Left hindlimb (tissue), 1 donor: ENCODE results near the gene MAML2.

Experiments used
- DNase-seq: peaks from one replicate; pipeline ENCODE4 v3.0.0-alpha.2; 2018

MAML2 gene

DNA sequence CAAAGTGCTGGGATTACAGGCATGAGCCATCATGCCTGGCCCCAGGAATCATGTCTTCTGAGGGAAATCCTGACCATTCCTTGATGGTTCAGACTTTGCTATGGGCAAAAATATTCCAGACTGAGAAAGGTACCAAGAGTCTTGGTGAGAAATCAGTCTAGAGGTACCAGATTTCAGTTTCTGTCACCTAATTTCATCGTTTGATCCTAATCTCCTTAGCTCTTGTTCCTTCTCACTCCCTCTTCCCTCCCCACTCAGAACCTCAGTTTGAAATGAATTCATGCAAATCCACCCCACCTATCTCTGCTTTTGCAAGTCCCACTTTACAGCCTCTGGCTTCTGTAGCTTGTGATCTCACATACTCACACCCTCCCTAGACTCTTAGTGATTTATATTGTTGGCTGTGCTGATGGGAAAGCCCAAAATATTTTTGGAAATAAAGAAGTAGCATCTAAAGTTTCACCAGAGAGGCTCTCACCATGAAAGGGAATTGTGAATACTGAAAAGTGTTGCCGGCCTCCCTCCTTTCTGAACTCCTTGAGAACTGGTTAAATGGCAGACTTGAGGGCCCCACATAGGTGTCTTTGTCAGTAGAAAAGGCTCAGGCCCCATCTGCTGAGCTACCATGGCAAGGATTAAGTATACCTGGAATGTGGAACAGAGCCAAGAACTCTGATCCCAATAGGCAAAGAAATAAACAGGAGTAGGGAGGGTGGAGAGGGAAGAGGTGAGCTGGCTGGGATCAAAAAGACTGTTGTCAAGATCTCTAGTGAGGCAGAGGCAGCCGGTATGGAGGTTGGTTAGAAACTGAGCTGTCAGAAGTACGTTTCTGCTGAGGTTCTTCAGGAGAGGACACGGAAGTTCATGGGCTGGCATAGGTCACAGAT lies 228.6 kb downstream of the MAML2 start:
- DNase-seq: no peak

DNA sequence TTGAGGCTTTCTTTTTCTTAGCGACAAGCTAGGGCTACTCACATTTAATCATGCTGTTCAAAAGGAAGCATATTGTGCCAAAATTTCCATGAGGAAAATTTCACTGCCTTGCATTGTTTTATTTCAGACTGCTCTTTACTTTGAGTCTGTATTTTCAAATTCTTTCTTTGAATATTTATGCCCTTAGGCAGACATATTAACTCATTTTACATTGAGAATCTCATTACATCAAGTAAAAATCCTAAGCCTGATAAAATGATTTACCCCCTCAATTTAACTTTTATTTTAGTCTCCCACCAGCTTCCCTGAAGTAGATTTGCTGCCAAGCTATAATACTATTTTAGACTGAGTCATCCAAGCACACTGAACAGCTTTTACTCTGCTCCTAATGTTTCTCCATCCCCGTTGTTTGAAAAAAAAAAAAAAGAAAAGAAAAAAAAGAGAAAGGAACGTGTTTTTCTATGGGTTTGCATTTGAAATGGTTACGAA lies 229.8 kb downstream of the MAML2 start:
- DNase-seq: no peak

DNA sequence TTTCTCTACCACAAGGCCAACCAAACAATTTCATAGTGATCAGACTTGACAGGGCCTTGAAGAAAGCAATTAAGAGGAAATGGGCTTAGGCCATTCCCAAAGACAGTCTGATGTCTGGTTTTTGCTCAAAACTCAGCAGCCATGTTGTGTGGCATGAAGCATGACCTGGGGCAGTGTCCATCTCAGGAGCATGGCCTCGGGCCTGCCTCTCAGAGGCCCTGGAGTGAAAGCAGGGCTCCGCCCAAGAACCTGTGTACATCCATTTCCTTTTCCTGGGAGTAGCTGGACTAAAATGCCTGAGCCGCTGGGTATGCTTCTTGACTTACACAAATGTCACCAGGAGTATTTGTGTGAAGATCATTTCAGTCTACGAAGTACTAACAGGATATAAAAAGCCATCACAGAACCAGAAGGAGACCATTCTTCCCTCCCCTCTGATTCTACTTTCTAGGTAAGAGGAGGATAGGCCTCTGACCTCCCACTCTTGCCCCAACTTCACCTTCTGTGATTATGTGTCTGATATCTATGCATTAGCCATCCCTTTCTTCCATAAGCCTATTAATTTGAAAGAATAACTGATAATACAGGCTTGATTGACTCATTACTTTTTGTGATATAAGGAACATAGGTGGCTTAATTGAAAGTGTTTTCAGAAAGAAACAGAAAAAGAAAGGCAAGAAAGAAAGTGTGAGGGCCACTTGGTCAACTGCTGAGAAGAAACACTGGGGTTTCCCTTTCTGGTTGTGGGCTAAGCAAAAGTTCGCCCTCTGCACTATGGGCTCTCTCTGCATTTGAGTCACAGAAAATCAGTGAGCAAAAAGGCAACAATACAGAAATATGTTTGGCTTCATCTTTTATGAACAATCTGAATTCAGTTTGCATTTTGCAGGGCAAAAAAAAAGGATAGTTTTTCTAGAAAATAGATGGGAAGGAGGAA lies 230.5 kb downstream of the MAML2 start:
- no peak for DNase-seq

DNA sequence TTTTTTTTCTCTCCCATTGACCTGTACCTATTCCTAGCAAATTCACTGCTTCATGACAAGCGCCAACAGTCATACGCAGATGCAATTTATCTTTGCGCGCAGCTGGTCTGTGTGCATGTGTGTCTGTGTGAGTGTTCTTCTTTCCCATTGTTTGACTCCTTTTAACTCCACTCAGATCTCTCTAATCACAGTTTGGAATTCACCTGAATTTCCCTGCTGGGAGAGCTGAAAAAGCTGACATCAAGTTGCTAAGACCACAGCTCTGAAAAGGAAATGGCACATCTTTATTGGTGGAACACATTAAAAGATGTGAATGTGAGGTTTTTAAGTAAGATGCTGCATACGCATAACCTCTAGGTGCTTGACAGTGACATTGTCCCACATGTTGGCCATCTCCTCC lies 231.7 kb downstream of the MAML2 start:
- no peak for DNase-seq

DNA sequence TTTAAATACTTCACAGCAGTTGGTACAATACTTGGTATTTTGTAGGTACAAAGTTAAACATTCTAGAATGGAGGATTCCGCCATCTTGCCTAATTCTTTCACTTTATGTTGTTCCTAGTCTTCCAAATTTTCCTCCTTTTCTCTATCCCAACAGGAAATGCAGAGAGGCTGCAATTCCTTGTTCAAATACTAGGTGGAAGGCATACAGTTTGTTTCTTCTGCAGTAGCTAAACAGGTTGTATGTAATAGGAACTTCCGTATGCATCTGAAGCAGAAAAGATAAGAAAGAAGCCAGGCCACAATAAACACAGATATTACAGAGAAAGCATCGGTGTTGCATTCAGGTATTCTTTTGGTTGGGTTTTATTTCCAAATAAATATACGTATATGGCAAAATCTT lies 232.7 kb downstream of the MAML2 start:
- no peak for DNase-seq

DNA sequence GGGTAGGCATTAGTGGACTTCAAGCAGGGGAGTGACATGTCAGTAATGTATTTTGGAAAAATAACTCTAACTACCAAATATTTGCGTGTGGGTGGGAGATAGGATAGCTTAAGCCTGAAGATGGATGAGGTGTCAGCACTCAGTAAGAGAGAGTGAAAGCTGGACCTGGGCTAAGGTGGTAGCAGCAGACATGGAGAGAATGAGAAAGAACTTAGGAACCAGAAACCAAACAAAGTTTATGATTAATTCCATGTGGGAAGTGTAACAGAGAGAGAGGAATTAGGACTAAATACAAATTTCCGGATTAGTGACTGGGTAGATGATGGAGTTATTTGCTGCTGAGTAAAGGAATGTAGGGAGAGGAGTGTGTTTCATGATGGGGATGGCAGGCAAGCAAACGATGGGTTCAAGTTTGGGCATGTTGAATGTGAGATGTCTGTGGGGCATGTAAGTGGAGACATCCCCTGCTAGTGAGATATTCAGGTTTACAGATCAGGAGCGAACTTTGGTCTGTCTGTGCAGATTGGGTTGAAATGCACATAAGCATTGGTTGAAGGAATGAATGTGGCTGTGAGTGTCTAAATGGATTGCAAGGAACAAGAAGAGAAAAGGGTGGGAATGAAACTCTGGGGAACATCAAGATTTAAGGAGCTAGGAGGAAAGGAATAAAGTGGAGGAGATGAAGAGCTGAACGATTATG lies 233.5 kb downstream of the MAML2 start:
- no peak for DNase-seq

DNA sequence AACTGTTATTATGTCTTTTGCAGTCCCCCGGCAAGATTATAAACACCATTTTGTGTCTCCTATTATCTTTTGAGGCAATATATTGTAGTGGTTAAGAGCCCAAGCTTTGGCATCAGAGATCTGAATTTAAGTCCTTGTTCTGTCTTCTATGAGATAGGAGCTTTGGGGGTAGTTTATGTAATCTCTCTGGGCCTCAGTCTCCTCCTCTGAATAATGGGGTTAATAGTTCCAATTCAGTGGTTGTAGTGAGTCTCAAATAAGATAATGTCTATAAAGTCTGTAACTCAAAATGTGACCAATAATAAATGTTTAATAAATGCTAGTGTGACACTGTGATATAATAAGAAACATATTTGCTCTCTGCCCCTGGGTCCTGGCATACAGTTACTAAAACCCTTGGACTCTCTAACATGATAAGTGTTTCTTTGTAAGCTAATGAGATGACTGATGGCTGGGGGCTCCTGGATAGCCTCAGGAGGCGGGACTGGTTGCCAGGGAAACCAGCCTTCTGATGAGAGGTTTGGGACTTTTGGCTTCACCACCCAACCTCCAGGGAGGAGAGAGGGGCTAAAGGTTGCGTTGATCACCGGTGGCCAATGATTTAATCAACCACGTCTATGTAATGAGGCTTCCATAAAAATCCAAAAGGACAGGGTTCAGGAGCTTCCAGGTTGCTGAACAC lies 235.7 kb downstream of the MAML2 start:
- no peak for DNase-seq

DNA sequence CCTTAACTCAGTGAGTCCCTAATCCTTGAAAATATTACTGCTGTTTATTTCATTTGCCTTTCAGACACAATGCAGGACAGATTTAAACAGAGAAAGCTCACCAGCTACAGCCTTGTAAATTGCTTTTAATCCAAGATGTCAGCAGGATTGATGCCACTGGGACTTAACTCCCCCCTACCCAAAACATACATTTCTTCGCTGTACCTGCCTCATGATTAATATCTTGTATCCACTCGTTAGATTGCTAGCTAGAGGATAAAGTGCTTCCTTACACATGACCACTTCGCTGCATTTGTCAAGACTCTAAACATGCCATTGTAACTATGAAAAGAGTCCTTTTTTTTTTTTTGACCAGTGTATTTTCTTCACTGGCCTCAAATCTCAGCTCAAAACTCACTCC lies 236.3 kb downstream of the MAML2 start:
- no peak for DNase-seq

DNA sequence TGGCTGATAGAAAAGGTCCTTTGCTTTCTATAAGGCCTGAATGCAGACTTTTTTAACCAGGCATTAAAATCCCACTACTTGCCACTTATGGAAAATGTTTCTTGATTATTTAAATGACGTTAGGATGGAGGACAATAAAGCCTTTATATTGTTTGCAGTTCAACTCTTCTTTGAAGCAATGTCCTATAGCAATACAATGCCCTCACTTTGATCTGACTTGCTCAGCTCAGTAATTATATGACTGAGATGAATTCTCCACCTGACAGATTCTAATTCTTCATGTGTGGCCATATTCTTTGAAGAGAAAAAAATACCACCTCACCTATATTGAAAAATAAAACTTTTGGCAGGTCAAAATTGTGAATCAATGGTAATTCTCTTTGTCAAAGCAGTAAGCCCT lies 237.1 kb downstream of the MAML2 start:
- DNase-seq: no peak

DNA sequence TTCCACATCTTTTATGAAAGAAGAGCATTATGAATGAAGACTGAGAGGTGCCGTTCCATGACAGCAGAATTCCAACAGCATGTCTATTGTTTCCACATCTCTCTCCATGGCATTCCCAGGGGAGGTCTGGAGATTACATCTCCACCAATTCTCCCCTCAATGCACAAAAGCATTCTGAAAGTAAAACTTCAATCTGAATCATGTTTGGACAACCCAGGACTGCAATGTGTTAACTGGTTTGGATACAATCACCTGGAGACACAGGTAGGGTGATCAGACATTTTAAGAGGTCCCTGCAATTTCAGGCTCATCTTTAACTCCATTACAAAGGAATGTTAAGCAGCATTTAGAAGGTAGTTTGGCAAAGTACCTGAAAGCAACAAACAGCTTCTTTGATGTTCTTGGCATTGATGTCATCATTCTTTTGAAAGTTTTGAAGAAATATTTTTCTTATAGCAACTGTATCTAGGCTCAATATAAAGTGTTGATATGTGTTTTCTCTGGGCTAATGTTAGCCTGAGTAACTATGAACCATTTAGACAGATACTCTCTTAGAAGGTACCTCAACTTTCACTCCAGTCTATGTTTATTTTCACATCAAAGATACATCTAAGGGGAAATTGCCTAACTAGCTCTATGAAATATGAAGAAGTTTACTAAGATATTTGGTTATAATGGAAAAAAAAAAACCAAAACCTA lies 237.6 kb downstream of the MAML2 start:
- DNase-seq: no peak

DNA sequence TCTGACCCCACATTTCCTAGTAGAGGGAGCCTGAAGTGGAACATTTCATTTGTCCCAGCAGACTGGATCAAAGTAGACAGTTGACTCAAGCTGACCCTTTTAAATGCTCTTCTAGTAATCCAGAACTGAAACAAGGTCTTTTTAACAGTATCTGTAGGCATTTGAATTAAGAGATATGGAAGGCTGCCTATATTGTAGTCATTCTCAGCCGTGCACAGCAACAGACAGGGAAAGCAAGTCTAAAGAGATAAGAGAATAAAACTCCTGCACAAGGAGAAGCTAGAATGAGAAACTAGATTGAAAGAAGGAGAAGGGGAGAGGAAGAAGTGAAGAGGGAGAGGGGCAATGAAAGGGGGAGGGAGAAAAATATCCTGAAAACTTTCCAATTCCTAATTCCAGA lies 238.5 kb downstream of the MAML2 start:
- DNase-seq: no peak

DNA sequence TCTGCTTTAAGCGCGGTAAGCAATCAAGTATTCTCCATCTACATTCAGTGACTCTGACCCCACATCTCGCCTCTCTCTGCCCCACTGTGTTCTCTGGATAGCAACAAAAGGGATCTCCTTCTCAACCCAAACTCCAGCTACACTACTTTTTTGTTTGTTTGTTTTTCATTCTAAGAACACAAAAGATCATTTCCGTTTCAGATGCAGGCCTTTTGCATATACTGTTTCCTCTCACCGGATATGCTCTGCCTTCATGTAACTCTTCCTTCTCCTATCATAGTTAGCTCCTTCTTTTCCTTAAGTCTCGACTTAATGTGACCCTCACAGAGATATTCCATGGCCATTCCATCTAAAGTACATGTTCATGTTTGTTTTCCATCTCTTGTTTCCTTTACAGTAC lies 239.3 kb downstream of the MAML2 start:
- DNase-seq: no peak

DNA sequence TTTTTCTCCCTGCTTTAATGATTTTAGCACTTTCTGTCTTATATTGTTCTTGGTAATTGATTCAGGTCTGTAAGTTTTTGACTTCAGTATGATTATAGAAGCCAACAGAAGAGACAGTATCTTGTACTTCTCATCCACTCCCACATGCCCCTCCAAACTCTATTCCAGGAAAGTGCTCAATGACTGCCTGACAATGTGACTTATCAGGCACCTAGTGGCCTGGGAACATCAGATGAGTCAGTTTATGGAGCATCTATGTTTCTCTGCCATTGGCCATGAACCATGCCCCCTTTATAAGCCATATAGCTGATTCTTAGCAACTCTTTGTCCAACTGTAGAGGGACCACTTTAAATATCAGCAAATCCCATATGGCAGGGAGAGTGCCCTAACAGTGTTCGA lies 239.9 kb downstream of the MAML2 start:
- no peak for DNase-seq

DNA sequence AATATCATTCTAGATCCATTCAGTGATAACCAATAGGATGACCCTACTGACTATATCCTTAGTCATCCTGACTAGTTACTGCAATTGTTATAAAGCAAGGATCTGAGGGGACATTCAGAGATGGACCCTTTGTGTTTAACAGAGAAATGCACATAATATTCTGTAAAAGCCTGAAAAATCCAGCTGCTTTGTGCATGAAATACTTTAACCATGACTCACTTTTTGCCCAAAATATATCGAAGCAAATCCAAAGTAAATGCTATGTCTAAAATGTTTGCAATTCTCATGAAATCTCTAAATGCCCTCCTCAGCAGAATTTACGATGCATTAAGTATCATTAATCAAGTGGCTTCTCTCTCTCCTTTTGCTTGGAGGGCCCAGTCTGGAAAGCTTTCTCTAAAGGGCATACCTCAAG lies 240.3 kb downstream of the MAML2 start:
- no peak for DNase-seq

DNA sequence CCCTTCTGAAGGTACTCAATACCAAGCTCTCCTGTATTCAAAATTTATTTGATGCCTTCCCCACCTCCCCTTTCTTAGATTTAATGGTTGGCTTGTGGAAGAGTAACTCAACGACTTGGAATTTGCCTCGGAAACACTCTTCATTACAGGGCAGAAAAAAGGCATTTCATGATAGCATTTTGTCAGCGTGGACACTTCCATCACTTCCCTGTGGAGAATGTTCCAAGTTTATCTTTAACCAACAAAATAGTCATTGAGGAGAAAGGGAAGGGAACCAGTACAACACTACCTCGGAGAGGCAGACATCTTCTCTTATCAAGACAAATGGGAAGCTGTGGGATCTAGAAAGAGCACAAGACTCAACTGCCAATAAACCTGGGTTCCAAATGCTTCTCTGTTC lies 241.8 kb downstream of the MAML2 start:
- DNase-seq: no peak

DNA sequence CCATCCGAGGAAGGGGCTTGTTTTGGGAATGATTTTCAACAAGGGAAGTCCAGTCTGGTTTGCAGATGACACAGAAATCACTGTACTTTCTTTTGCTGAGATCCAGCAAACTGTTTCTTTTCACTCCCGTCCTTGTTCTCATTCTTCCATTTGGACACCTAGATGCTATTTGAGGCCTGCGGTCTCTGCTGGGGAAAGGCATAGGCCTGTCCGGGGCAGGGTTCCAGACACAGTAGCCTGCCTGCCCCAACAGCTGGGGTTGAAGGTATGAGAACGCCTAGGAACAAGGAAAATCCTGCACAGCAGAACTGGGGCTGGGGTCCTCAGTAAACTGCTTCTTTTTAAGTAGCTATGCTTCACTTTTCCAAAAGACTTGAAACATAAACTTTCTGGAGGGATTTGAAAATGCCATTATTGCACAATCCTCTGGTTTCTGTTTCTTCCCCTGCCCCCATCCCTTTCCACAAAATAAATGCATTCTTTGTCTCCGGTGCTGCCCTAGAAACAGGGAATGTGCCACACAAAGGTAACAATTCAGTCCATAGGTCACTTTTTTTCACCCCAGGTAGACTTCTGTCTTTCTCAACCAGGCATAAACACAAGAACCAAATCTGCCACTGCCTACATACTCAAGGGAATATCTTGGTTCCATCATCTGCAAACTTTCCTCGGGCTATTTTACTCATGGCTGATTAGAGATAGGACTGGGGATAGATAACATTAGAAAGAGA lies 244.3 kb downstream of the MAML2 start:
- no peak for DNase-seq

DNA sequence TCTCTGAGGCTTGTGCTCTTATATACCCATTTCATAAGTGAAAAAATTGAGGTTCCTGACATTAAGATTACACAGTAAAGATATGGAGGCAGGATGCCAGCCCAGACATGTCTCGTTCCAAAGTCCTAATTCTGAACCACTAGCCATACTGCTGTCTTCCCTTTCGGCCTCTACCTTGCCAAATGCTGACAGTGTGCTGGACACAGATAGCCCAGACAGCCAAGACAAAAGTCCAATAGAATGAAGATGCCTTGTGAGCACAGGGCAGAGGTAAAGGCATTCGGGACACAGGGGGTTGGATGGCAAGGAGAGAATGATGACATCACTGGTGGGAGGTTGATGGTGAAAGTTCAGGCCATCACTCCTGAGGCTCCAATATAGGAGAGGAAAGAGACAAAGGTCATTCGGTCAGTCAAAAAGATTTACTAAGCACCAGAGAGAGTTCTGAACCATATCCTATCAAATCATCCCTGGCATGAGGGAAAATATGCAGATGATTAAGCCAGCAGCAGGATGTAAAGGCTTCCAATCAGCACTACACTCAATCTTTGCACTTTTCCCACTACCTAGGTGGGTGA lies 245.1 kb downstream of the MAML2 start:
- no peak for DNase-seq

DNA sequence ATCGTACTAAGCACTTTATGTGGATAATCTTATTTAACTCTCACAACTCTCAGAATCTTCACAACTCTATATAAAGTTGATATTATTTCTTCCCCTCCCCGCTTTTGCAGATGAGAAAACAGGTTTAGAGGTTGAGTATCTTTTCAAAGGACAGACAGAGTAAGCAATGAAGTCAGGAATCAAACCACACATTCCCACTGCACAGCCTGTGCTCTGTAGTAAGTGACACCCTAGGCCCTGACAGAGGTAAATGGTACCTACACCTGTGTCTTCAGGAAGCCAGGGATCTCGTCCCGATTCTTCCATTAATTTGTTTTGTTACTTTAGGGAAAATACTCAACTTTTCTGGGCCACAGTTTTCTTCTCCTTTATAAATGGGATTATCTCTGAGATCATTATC lies 246.6 kb downstream of the MAML2 start:
- DNase-seq: no peak

DNA sequence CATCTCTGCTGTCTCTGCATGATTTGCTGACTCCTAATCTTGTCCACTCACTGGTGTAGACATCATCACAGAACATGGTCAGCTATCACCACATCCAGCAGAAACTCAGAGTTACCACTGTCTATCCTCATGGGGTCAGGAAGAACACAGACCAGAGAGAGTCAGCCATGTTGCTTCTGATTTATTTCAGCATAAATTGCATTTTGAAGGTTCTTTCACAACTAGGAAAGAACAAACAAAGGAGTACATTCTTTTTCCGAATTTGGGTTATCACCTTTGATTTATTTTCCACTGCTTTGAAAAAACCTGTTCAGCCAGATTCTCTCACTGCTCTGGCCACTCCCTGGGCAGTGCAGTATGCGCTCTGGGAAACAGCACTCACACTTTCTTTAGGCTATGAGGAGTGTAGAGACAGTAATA lies 247.1 kb downstream of the MAML2 start:
- no peak for DNase-seq

DNA sequence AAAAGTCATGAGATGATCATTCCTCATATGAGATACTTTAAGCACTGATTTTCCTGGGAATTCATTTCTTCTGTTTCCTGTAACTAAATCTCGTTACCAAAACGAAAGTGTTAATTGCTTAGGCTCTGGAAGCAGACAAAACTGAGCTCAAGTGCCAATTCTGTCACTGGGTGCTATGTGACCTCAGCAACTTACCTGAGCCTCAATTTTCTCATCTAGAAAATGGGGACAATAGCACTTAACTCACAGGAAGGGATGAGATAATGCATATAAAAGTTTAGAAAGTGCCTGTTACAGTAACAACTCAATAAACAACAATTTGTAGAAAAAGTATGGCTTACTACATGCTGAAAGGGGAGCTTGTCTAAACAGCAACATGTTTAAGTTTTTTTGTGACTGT lies 248.8 kb downstream of the MAML2 start:
- no peak for DNase-seq

DNA sequence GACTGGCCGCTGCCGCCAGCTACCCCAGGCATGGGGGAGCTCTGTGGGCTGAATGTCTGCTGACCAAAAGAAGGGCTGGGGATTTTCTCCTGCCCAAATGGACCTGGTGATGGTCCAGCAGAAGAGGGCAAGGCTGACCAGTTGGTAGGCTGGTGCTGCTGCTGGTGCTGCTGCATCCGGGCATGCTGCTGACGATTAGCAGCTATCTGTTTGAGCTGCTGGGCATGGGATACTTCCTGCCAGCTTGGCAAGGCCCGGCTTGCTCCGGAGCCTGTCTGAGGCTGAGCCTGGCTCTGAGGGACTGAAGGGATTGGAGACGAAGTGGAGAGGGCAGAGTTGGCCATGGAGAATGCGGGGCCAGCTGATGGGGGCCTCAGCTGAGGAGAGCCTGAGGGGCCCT lies 250.5 kb downstream of the MAML2 start:
- no peak for DNase-seq
